Pons (tissue), 1 donor: Measurements from ENCODE around the gene BCL11B.
"Not testable (repeated sequence)": the region's sequence is repeated elsewhere in the genome, so short reads cannot be mapped to it uniquely, and the experiment has no call there.

Source experiments
- DNase-seq: peaks from one replicate; pipeline ENCODE4 v3.0.0-alpha.2; 2016; ENCODE audit warnings: low spot score

Gene BCL11B

GRCh38 chr14:99239661-99240092, 32.3 kb downstream of the BCL11B start:
- DNase-seq = no peak

- DNase-seq = no peak
Observed at GRCh38 chr14:99238216-99238615, 33.8 kb downstream of the BCL11B start.

- no peak for DNase-seq
Observed at GRCh38 chr14:99237288-99237687, 34.7 kb downstream of the BCL11B start.

GRCh38 chr14:99236386-99237138, 35.4 kb downstream of the BCL11B start:
- DNase-seq = no peak

GRCh38 chr14:99235582-99236320, 36.2 kb downstream of the BCL11B start:
- no peak for DNase-seq

GRCh38 chr14:99234961-99235571, 36.9 kb downstream of the BCL11B start:
- no peak for DNase-seq

GRCh38 chr14:99234355-99234754, 37.6 kb downstream of the BCL11B start:
- DNase-seq = no peak

- DNase-seq = no peak
Observed at GRCh38 chr14:99233222-99234035, 38.6 kb downstream of the BCL11B start.

GRCh38 chr14:99232714-99233214, 39.2 kb downstream of the BCL11B start:
- DNase-seq = no peak

GRCh38 chr14:99231850-99232713, 39.9 kb downstream of the BCL11B start:
- DNase-seq = no peak

GRCh38 chr14:99231161-99231849, 40.7 kb downstream of the BCL11B start:
- DNase-seq = no peak

- no peak for DNase-seq
Observed at GRCh38 chr14:99230208-99231151, 41.5 kb downstream of the BCL11B start.

- no peak for DNase-seq
Observed at GRCh38 chr14:99229654-99230207, 42.3 kb downstream of the BCL11B start.

GRCh38 chr14:99228760-99229159, 43.2 kb downstream of the BCL11B start:
- DNase-seq = not testable (repeated sequence)

GRCh38 chr14:99226687-99227086, 45.3 kb downstream of the BCL11B start:
- no peak for DNase-seq

- no peak for DNase-seq
Observed at GRCh38 chr14:99225436-99226203, 46.4 kb downstream of the BCL11B start.

- no peak for DNase-seq
Observed at GRCh38 chr14:99224948-99225347, 47.0 kb downstream of the BCL11B start.
